IMR-90 (cell line): ENCODE results near the gene GNB1L. TPM values are rescaled to one million over a fixed set of nuclear protein-coding genes. Genes with fewer than 3 reads are reported as not detected.

Experiments used
- ATAC-seq: fragments of 200-7000 bp; cut with Tn5 transposase; 2 replicates; pipeline ENCODE4 v1.9.1; 2020; ENCODE audit warnings: low read depth, mild to moderate bottlenecking, moderate library complexity
- BruUV-seq: library from RNA; stranded (reverse); fragments of 400-500 nt; replicated peaks from 2 replicates; lab custom pipeline; 2021; lab: Mats Ljungman, UMichigan
- CTCF ChIA-PET: fragments of 300-600 bp; formaldehyde crosslinking; extraction: SDS; loops from one replicate; lab custom pipeline; 2021; ENCODE audit warnings: antibody characterized with exemption; lab: Yijun Ruan, JAX
- POLR2A ChIA-PET: fragments of 300-600 bp; sonication (Branson Sonifier 250); formaldehyde crosslinking; loops from one replicate; lab custom pipeline; 2022; ENCODE audit warnings: antibody characterized with exemption; ENCODE audit not compliant: unreplicated experiment; lab: Charles Lee
- DNase-seq: peaks from one replicate; pipeline ENCODE4 v3.0.0; 2013
- H2AFZ ChIP-seq: replicated peaks from 2 replicates; pipeline ENCODE3; 2013; ENCODE audit warnings: low read length, mild to moderate bottlenecking; ENCODE audit not compliant: poor library complexity
- H2AK5ac ChIP-seq: 2 replicates; pipeline ENCODE4 v1.6.1; 2013; ENCODE audit warnings: low read depth, low read length, inconsistent platforms
- H2AK9ac ChIP-seq: replicated peaks from 2 replicates; pipeline ENCODE3; 2013; ENCODE audit warnings: mild to moderate bottlenecking, low read depth, low read length, moderate library complexity; ENCODE audit not compliant: poor library complexity
- H2BK120ac ChIP-seq: 2 replicates; pipeline ENCODE4 v1.6.1; 2013; ENCODE audit warnings: low read depth, low read length, inconsistent platforms
- H2BK15ac ChIP-seq: 3 replicates; pipeline ENCODE4 v1.6.1; 2013; ENCODE audit warnings: low read depth, low read length, inconsistent platforms
- H2BK20ac ChIP-seq: 2 replicates; pipeline ENCODE4 v1.6.1; 2013; ENCODE audit warnings: low read depth, mild to moderate bottlenecking, inconsistent platforms, low read length, moderate library complexity
- H2BK5ac ChIP-seq: 2 replicates; pipeline ENCODE4 v1.6.1; 2013; ENCODE audit warnings: mild to moderate bottlenecking, low read depth, low read length, inconsistent platforms; ENCODE audit not compliant: poor library complexity, severe bottlenecking
- H3K14ac ChIP-seq: replicated peaks from 2 replicates; pipeline ENCODE4 v1.6.1; 2013; ENCODE audit warnings: low read depth, low read length, inconsistent platforms
- H3K18ac ChIP-seq: 2 replicates; pipeline ENCODE4 v1.6.1; 2013; ENCODE audit warnings: low read depth, low read length, control low read depth
- H3K23ac ChIP-seq: 2 replicates; pipeline ENCODE4 v1.6.1; 2013; ENCODE audit warnings: low read depth, low read length, inconsistent platforms
- H3K27ac ChIP-seq: 2 replicates; pipeline ENCODE4 v1.5.1; 2013; ENCODE audit warnings: mild to moderate bottlenecking, control low read depth, low read length; ENCODE audit not compliant: insufficient read depth
- H3K27me3 ChIP-seq: 2 replicates; pipeline ENCODE4 v1.6.1; 2013; ENCODE audit warnings: low read length; ENCODE audit not compliant: control insufficient read depth, insufficient read depth
- H3K36me3 ChIP-seq: 2 replicates; pipeline ENCODE4 v1.6.1; 2013; ENCODE audit warnings: low read length, mixed read lengths; ENCODE audit not compliant: control insufficient read depth, insufficient read depth
- H3K4ac ChIP-seq: 2 replicates; pipeline ENCODE4 v1.6.1; 2013; ENCODE audit warnings: low read depth, low read length, inconsistent platforms
- H3K4me1 ChIP-seq: 2 replicates; pipeline ENCODE4 v1.6.1; 2013; ENCODE audit warnings: low read length, mixed read lengths; ENCODE audit not compliant: control insufficient read depth, insufficient read depth
- H3K4me2 ChIP-seq: 2 replicates; pipeline ENCODE4 v1.6.1; 2013; ENCODE audit warnings: low read depth, mild to moderate bottlenecking, control low read depth, low read length, moderate library complexity
- H3K4me3 ChIP-seq: 2 replicates; pipeline ENCODE4 v1.5.1; 2013; ENCODE audit warnings: low read depth, mild to moderate bottlenecking, control low read depth, low read length, moderate library complexity; ENCODE audit not compliant: insufficient read depth
- H3K56ac ChIP-seq: 2 replicates; pipeline ENCODE4 v1.6.1; 2013; ENCODE audit warnings: low read length, inconsistent platforms; ENCODE audit not compliant: insufficient read depth; ENCODE audit errors: extremely low read depth
- H3K79me1 ChIP-seq, 2 experiments: 2 replicates each; pipeline ENCODE4 v1.6.1; 2013; ENCODE audit warnings: low read length in 2 of 2, inconsistent platforms in 1 of 2, low read depth in 1 of 2
- H3K9ac ChIP-seq: 2 replicates; pipeline ENCODE4 v1.6.1; 2013; ENCODE audit warnings: low read depth, low read length, control low read depth
- H3K9me1 ChIP-seq: 2 replicates; pipeline ENCODE4 v1.6.1; 2013; ENCODE audit warnings: low read length, inconsistent platforms; ENCODE audit not compliant: insufficient read depth
- H3K9me3 ChIP-seq: 2 replicates; pipeline ENCODE4 v1.6.1; 2013; ENCODE audit warnings: low read length; ENCODE audit not compliant: control insufficient read depth, insufficient read depth
- H4K20me1 ChIP-seq: 2 replicates; pipeline ENCODE4 v1.6.1; 2013; ENCODE audit warnings: low read length, inconsistent platforms; ENCODE audit not compliant: insufficient read depth
- H4K5ac ChIP-seq: 2 replicates; pipeline ENCODE4 v1.6.1; 2013; ENCODE audit warnings: mild to moderate bottlenecking, low read depth, low read length, control low read depth
- H4K8ac ChIP-seq, 2 experiments: 2 replicates each; pipeline ENCODE4 v1.6.1; 2013; ENCODE audit warnings: low read depth in 2 of 2, low read length in 2 of 2, control low read depth in 1 of 2, inconsistent platforms in 1 of 2
- H4K91ac ChIP-seq: 2 replicates; pipeline ENCODE4 v1.6.1; 2013; ENCODE audit warnings: low read depth, low read length, inconsistent platforms; ENCODE audit not compliant: insufficient read depth
- ELK1 ChIP-seq: fragments of 150-350 bp; IDR thresholded peaks from 2 replicates; pipeline ENCODE4 v1.6.1; 2016; ENCODE audit warnings: low read depth, mild to moderate bottlenecking, low read length, moderate library complexity, borderline replicate concordance
- USF2 ChIP-seq: fragments of 150-350 bp; IDR thresholded peaks from 2 replicates; pipeline ENCODE4 v1.6.1; 2017; ENCODE audit warnings: mild to moderate bottlenecking, antibody characterized with exemption, low read length, low read depth
- WGBS, 2 experiments: methylation state at CpG; one replicate each; pipeline versions ENCODE4 v1.1.5 to v1.1.7; 2013; ENCODE audit warnings: missing lambda C conversion rate in 2 of 2; ENCODE audit not compliant: insufficient read length in 1 of 2; ENCODE audit errors: extremely low coverage in 2 of 2; 5-methylcytosine and 5-hydroxymethylcytosine counted together
- dilution Hi-C: fragments of 300-500 bp; cut with HindIII; formaldehyde crosslinking; loops from one replicate; pipeline ENCODE4 v1.14.3; 2018; ENCODE audit warnings: low sequenced_read_pairs; ENCODE audit not compliant: unreplicated experiment
- in situ Hi-C: fragments of 300-500 bp; cut with MboI; formaldehyde crosslinking; loops from 3 replicates; pipeline ENCODE4 v1.14.3; 2019; ENCODE audit warnings: low sequenced_read_pairs, inconsistent platforms, mixed read lengths
- intact Hi-C: fragments of 100-400 bp; cut with micrococcal nuclease; formaldehyde crosslinking; loops from 2 replicates; pipeline ENCODE4 v1.10.0; 2022
- polyA plus RNA-seq, 3 experiments: library from polyadenylated mRNA; depleted of rRNA; stranded (reverse); fragments of >200 nt; gene quantifications; 2 replicates each; pipeline ENCODE4 v1.2.3, GENCODE V29; 2012; ENCODE audit warnings: low replicate concordance in 1 of 3
- total RNA-seq: library from RNA; depleted of rRNA; stranded (reverse); fragments of >200 nt; gene quantifications from 2 replicates; pipeline ENCODE4 v1.2.3, GENCODE V29; 2012

Gene GNB1L
- total and polyA plus RNA-seq, 2 of the 4 experiments (the other 2 are of a cell fraction): 2.5 to 4.4 TPM

- Histone ChIP-seq H3K4me1 (no peaks in the 10 kb centered on the region), H3K23ac (no peak overlapping the region), H2AK5ac (no peak overlapping the region), H3K4ac (no peak overlapping the region), H3K4me2 (no peak overlapping the region), H3K27me3 (no peaks in the 10 kb centered on the region), H3K18ac (no peak overlapping the region), H2AFZ (no peak overlapping the region), H4K5ac (no peak overlapping the region), H3K9ac (no peak overlapping the region), H3K9me3 (no peaks in the 10 kb centered on the region), H3K79me1 (peaks cover 9 to 11% of the 10 kb centered on the region in 2 experiments; a peak in 3 of 4 replicates), H3K36me3 (no peaks in the 10 kb centered on the region), H3K9me1 (0 out of 2 replicates have a peak, but pooled peaks cover 3% of the 10 kb centered on the region), H3K56ac (no peak overlapping the region), H4K91ac (no peak overlapping the region), H3K14ac (no peak overlapping the region), H2AK9ac (no peak overlapping the region), H2BK15ac (no peak overlapping the region), H4K20me1 (no peaks in the 10 kb centered on the region; the same call in 1 of the 2 replicates), H2BK20ac (no peak overlapping the region), H2BK5ac (no peak overlapping the region), H4K8ac (no peak overlapping the region), H2BK120ac (no peak overlapping the region), H3K27ac (no peak overlapping the region), H3K4me3 (no peak overlapping the region)
- TF ChIP-seq ELK1 (no peak), USF2 (no peak)
- in situ Hi-C loops (no loop called here), intact Hi-C loops (no loop called here), dilution Hi-C loops (no loop called here)
- ChIA-PET POLR2A (no interaction called here), CTCF (no interaction called here)
- WGBS, 2 experiments: 90% methylated on average over 10 of the region's 20 CpGs; no CpG with 5 or more reads in 1 of the 2 experiments
- no peak for ATAC-seq
- DNase-seq: no peak
- no TSS peak for BruUV-seq
Observed at GRCh38 chr22:19821523-19822300, 33.0 kb downstream of the GNB1L start.
